ENCODE data around the gene ALKBH2.

ALKBH2 gene

GRCh38 chr12:109113661-109114321 is 20.5 kb upstream of the ALKBH2 start:
- DNase-seq (ENCODE audit: low spot score), result no peak

GRCh38 chr12:109112720-109113465 is 19.6 kb upstream of the ALKBH2 start:
- DNase-seq (ENCODE audit: low spot score), result no peak

GRCh38 chr12:109110988-109111495 is 17.8 kb upstream of the ALKBH2 start:
- peak; percentile 54 for DNase-seq (ENCODE audit: low spot score)

- no peak for DNase-seq (ENCODE audit: low spot score)
Observed at GRCh38 chr12:109109746-109110350, 16.6 kb upstream of the ALKBH2 start.

- no peak for DNase-seq (ENCODE audit: low spot score)
Observed at GRCh38 chr12:109105176-109105575, 11.9 kb upstream of the ALKBH2 start.

- DNase-seq (ENCODE audit: low spot score), result no peak
Observed at GRCh38 chr12:109102491-109102890, 9.2 kb upstream of the ALKBH2 start.

- DNase-seq (ENCODE audit: low spot score), result no peak
Observed at GRCh38 chr12:109100741-109101140, 7.5 kb upstream of the ALKBH2 start.

GRCh38 chr12:109099431-109100020 is 6.3 kb upstream of the ALKBH2 start:
- DNase-seq (ENCODE audit: low spot score), result no peak

GRCh38 chr12:109098651-109099050 is 5.4 kb upstream of the ALKBH2 start:
- no peak for DNase-seq (ENCODE audit: low spot score)

GRCh38 chr12:109098183-109098604 is 4.9 kb upstream of the ALKBH2 start:
- DNase-seq (ENCODE audit: low spot score), result no peak

GRCh38 chr12:109097435-109098182 is 4.3 kb upstream of the ALKBH2 start, which contains the start of gene UNG:
Gene UNG, plus strand, starts transcription at chr12:109097597. Its CDS starts 83 bp downstream, at chr12:109097680.
- DNase-seq (ENCODE audit: low spot score), result peak; percentile 97

GRCh38 chr12:109097140-109097434 is 3.8 kb upstream of the ALKBH2 start:
- DNase-seq (ENCODE audit: low spot score), result no peak

- DNase-seq (ENCODE audit: low spot score), result no peak
Observed at GRCh38 chr12:109092497-109093021, 713 bp downstream of the ALKBH2 start.

- no peak for DNase-seq (ENCODE audit: low spot score)
Observed at GRCh38 chr12:109089683-109090082, 3.6 kb downstream of the ALKBH2 start.

- DNase-seq (ENCODE audit: low spot score), result no peak
Observed at GRCh38 chr12:109088818-109089217, 4.5 kb downstream of the ALKBH2 start.

GRCh38 chr12:109087250-109087649 is 6.0 kb downstream of the ALKBH2 start:
- DNase-seq (ENCODE audit: low spot score), result no peak

- no peak for DNase-seq (ENCODE audit: low spot score)
Observed at GRCh38 chr12:109085590-109085989, 7.7 kb downstream of the ALKBH2 start.

- DNase-seq (ENCODE audit: low spot score), result no peak
Observed at GRCh38 chr12:109084425-109084824, 8.8 kb downstream of the ALKBH2 start.

- no peak for DNase-seq (ENCODE audit: low spot score)
Observed at GRCh38 chr12:109082751-109083150, 10.5 kb downstream of the ALKBH2 start.

- no peak for DNase-seq (ENCODE audit: low spot score)
Observed at GRCh38 chr12:109074866-109075265, 18.4 kb downstream of the ALKBH2 start.
